DND-41 (cell line): ENCODE results near the gene RNF213.

Experiments used
- ATAC-seq: fragments of 200-7000 bp; cut with Tn5 transposase; 3 replicates; pipeline ENCODE4 v1.9.1; 2021; ENCODE audit warnings: low read depth; ENCODE audit not compliant: insufficient read depth
- DNase-seq: peaks from one replicate; pipeline ENCODE4 v3.0.0-alpha.2; 2020
- H2AFZ ChIP-seq: 2 replicates; pipeline ENCODE4 v1.6.0; 2012; ENCODE audit warnings: low read depth, low read length
- H3K27ac ChIP-seq: 2 replicates; pipeline ENCODE4 v1.5.1; 2012; ENCODE audit warnings: low read length, inconsistent platforms
- H3K27me3 ChIP-seq: fragments of 200-600 bp; sonication (generic); 2 replicates; pipeline ENCODE4 v1.6.0; 2012; ENCODE audit warnings: low read length, mild to moderate bottlenecking, inconsistent platforms; ENCODE audit not compliant: insufficient read depth, poor library complexity
- H3K36me3 ChIP-seq: 2 replicates; pipeline ENCODE4 v1.5.1; 2012; ENCODE audit warnings: low read length, inconsistent platforms; ENCODE audit not compliant: insufficient read depth
- H3K4me1 ChIP-seq: 2 replicates; pipeline ENCODE4 v1.5.1; 2012; ENCODE audit warnings: mild to moderate bottlenecking, low read length; ENCODE audit not compliant: insufficient read depth
- H3K4me2 ChIP-seq: 2 replicates; pipeline ENCODE4 v1.6.0; 2012; ENCODE audit warnings: mild to moderate bottlenecking, moderate library complexity, low read length, inconsistent platforms; ENCODE audit not compliant: insufficient read depth
- H3K4me3 ChIP-seq, 2 experiments: fragments of 200-600 bp in 1 of 2; shearing (Covaris generic) in 1 of 2; 2 replicates each; pipeline ENCODE4 v1.5.1; 2012 to 2016; ENCODE audit warnings: inconsistent platforms in 2 of 2, low read length in 2 of 2, mild to moderate bottlenecking in 2 of 2, low read depth in 1 of 2, moderate library complexity in 1 of 2
- H3K79me2 ChIP-seq: 2 replicates; pipeline ENCODE4 v1.6.0; 2012; ENCODE audit warnings: low read length, inconsistent platforms; ENCODE audit not compliant: insufficient read depth
- H3K9ac ChIP-seq: 2 replicates; pipeline ENCODE4 v1.6.0; 2012; ENCODE audit warnings: low read depth, mild to moderate bottlenecking, inconsistent platforms, low read length, moderate library complexity
- H3K9me3 ChIP-seq: 2 replicates; pipeline ENCODE4 v1.5.1; 2012; ENCODE audit warnings: low read length, moderate library complexity, mild to moderate bottlenecking, inconsistent platforms; ENCODE audit not compliant: insufficient read depth, severe bottlenecking
- H4K20me1 ChIP-seq: 2 replicates; pipeline ENCODE4 v1.6.0; 2012; ENCODE audit warnings: low read length; ENCODE audit not compliant: insufficient read depth
- CTCF ChIP-seq: IDR thresholded peaks from 2 replicates; pipeline ENCODE4 v1.5.1; 2012; ENCODE audit warnings: borderline replicate concordance, low read length, moderate library complexity, mild to moderate bottlenecking; ENCODE audit not compliant: poor library complexity, severe bottlenecking; ENCODE audit errors: extremely low read depth
- EZH2 ChIP-seq: IDR thresholded peaks from 3 replicates; pipeline ENCODE4 v1.6.1; 2012; ENCODE audit warnings: borderline replicate concordance, low read depth, mild to moderate bottlenecking, moderate library complexity, low read length, inconsistent platforms; ENCODE audit not compliant: severe bottlenecking

Gene RNF213

DNA sequence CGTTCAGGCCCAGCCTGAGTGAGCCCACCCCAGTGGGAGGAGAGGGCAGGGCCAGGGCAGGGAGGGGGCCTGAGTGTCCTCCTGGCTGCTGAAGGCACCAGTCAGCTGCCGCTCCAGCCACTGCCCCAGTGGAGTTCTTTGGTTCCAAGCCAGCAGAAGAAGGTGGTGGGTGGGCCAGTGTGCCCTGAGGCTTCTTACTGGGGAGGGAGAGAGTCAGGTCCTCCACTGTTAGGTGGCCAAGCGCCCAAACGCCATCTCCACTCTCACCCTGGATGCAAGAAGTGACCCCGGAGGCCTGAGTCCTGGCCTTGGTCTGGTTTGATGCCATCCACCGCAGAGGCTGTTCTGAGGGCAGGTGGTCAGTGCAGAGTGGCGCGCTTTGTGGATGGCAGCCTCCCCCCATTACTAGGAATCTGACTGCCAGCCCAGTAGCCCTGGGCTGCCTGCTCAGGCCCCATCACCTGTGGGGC lies 2.2 kb downstream of the RNF213 start:
- Histone ChIP-seq H3K27ac (peak overlapping the region; percentile 98), H3K4me1 (peaks cover 50% of the 10 kb centered on the region), H3K9me3 (no peaks in the 10 kb centered on the region), H2AFZ (no peak overlapping the region), H3K9ac (peak overlapping the region; percentile 99), H3K27me3 (no peaks in the 10 kb centered on the region), H3K4me2 (peak overlapping the region; percentile 93), H3K79me2 (peaks cover 56% of the 10 kb centered on the region), H4K20me1 (peaks cover 9% of the 10 kb centered on the region; the same call in 1 of the 2 replicates), H3K4me3 (peak overlapping the region in 1 of 2 experiments; percentile 76; a peak in 2 of 4 replicates), H3K36me3 (peaks cover 13% of the 10 kb centered on the region)
- DNase-seq: no peak
- no peak for ATAC-seq
- TF ChIP-seq EZH2 (no peak), CTCF (no peak)

- Histone ChIP-seq H3K4me1 (peaks cover 50% of the 10 kb centered on the region), H3K9ac (peak overlapping the region; percentile 99), H3K9me3 (no peaks in the 10 kb centered on the region), H2AFZ (no peak overlapping the region), H3K36me3 (peaks cover 19% of the 10 kb centered on the region), H3K4me3 (peak overlapping the region; percentile 44 to 76; a peak in 3 of 4 replicates), H3K27ac (peak overlapping the region; percentile 98), H3K27me3 (no peaks in the 10 kb centered on the region), H3K79me2 (peaks cover 59% of the 10 kb centered on the region), H4K20me1 (peaks cover 10% of the 10 kb centered on the region; the same call in 1 of the 2 replicates), H3K4me2 (peak overlapping the region; percentile 93)
- peak; percentile 59 for ATAC-seq
- TF ChIP-seq EZH2 (no peak), CTCF (peak; percentile 49)
- DNase-seq: peak; percentile 95
Observed at GRCh38 chr17:80263253-80264204, 2.9 kb downstream of the RNF213 start.

DNA sequence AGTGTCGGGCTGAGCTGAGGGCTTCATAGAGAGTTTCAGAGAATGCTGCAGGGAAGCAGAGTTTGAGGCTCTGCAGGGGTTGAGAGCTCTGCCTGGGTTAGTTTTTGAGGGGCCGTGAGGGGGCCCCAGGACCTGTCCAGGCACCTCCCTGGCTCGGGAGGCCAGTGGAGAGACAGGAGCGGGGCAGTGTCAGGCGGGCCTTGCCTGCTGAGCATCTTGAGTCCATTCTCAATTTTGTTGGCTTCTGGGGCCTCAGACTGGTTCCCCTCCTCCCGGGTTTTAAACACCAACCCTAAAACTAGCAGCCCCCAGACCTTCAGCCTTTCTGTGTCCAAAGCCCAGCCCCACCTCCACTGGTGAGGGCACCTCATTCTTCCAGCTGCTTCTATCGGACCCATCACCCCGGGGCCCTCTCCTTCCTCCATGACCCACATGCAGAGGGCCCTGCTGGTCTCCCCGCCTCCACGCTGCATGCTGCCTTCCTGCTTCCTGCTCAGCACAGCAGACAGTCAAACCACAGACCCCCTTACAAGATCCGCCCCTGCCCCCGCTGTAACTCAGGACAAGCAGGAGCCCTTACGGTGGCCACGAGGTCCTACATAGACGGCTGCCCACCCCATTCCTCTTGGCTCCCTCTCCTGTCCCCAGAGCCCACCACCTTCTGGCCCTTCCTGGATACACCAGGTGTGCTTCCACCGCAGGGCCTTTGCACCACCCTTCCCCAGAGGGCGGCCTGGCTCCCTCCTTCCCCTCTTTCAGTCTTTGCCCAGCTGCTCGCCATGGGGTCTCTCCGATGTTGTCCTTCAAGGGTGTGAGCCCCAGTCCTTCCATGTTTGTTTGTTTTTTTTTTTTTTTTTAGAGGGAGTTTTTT lies 3.8 kb downstream of the RNF213 start:
- Histone ChIP-seq H3K9me3 (no peaks in the 10 kb centered on the region), H2AFZ (peak overlapping the region; percentile 70; the same call in 1 of the 2 replicates), H3K4me2 (peak overlapping the region; percentile 93), H4K20me1 (peaks cover 15% of the 10 kb centered on the region; the same call in 1 of the 2 replicates), H3K4me3 (peak overlapping the region; percentile 44 to 76; a peak in 3 of 4 replicates), H3K79me2 (peaks cover 68% of the 10 kb centered on the region), H3K4me1 (peaks cover 50% of the 10 kb centered on the region), H3K36me3 (peaks cover 29% of the 10 kb centered on the region), H3K27ac (peak overlapping the region; percentile 88), H3K9ac (peak overlapping the region; percentile 99), H3K27me3 (no peaks in the 10 kb centered on the region)
- no peak for TF ChIP-seq EZH2
- no peak for TF ChIP-seq CTCF
- peak; percentile 73 for ATAC-seq
- DNase-seq: peak; percentile 88
